GM21515 (cell line): ENCODE data around the gene RPS6KA4.
"Not testable (repeated sequence)": the region's sequence is repeated elsewhere in the genome, so short reads cannot be mapped to it uniquely, and the experiment has no call there.

Experiments used
- ATAC-seq: cut with Tn5 transposase; IDR thresholded peaks from one replicate; pipeline ENCODE4 v1.9.1; 2021; ENCODE audit not compliant: unreplicated experiment

The RPS6KA4 gene

DNA sequence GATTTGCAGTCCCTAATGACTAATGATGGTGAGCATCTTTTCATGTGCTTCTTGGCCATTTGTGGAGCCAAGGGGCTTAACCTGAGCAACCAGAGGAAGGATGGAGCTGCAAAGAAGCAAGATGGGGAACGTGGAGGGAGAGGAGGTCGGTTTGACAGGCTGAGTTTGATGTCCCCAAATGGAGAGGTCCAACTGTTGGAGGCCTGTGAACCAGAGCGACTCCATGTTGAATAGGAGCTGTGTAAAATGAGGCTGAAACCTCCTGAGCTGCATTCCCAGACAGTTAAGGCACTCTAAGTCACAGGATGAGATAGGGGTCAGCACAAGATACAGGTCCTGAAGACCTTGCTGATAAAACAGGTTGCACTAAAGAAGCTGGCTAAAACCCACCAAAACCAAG, 54.5 kb downstream of the RPS6KA4 start:
- no peak for ATAC-seq

DNA sequence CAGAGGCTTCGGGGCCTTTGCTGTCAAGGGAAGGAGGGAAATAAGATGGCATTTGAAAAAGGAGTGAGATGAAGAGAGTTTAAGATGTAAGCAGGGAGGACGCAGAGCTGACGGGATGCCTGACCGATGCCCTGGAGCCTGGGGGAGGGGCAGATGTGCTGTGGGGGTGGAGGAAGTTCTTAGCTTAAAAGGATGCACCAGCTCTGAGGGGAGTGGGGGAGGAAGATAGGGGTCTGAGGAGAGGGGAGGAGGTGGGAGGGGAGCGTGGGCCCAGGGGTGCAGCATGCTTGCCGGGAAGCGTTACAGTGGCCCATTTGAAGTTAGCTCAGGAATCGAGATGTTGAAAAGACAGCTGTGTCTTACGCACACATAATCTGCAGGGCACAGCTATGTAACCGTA, 56.3 kb downstream of the RPS6KA4 start:
- ATAC-seq: no peak

GRCh38 chr11:64415996-64416728, 57.2 kb downstream of the RPS6KA4 start:
- ATAC-seq: no peak

GRCh38 chr11:64418233-64418632, 59.3 kb downstream of the RPS6KA4 start:
- ATAC-seq: not testable (repeated sequence)

DNA sequence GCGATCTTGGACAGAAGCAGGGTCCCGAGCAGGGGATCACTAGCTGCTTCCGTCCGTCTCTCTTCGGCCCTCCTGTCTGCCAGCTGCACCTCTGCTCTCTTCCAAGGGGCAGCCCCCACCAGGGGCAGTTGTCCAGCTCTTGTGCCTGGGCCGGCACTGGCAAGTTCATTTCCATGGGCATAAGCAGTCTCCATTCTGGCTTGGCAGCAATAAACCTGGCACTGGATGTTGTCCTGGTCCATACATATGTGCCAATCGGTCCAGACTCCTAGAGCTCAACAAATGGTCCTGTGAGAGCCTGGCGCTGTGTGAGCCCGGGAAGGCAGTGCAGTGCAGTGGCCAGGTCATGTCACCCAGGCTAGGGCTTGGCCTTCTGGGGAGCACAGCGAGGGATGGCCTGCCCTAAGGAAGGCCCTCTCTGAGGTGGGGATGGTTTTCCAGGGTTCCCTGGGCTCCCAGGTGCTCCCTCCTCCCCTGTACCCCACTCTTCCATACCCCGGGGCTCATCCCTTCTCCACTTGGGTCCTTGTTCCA, 60.4 kb downstream of the RPS6KA4 start:
- no peak for ATAC-seq

- no peak for ATAC-seq
These were observed 61.0 kb downstream of the RPS6KA4 start for GRCh38 chr11:64419818-64420485.
